ENCODE results near the gene SIT1. TPM values are rescaled to one million over a fixed set of nuclear protein-coding genes. Genes with fewer than 3 reads are reported as not detected.

SIT1 gene
- total RNA-seq, 2 experiments from 2014 or later: 121 to 176 TPM

GRCh38 chr9:35686222-35687203, 35.8 kb upstream of the SIT1 start:
- no peaks in the 10 kb centered on the region for H4K20me1 ChIP-seq (ENCODE audit: insufficient read depth, low read length)
- peak; percentile 80 for DNase-seq (ENCODE audit: low spot score)
- intact Hi-C loops (cut with micrococcal nuclease; ENCODE audit: unreplicated experiment): no loop called here
- H3K4me1 ChIP-seq (ENCODE audit: insufficient read depth, low read length, poor library complexity, severe bottlenecking): peaks cover 58% of the 10 kb centered on the region
- H3K79me2 ChIP-seq (ENCODE audit: insufficient read depth, low read depth, low read length): no peaks in the 10 kb centered on the region
- CTCF ChIA-PET (ENCODE audit: unreplicated experiment): interaction anchor here (0.6 to 0.7 kb wide), 2 partner anchors 24 to 41 kb away, joined by 4 to 5 read pairs; no protein-coding TSS in a partner anchor
- no TSS peak for BruUV-seq (replicated peaks)
- no peaks in the 10 kb centered on the region for H3K9me2 ChIP-seq (ENCODE audit: insufficient read depth, low read length)
- no peaks in the 10 kb centered on the region for H3K9me3 ChIP-seq (ENCODE audit: low read length)
- POLR2A ChIA-PET: interaction anchor here (0.6 to 2.0 kb wide), 11 partner anchors 9 to 74 kb away, joined by 3 to 7 read pairs (median 4); partner anchors contain the start of genes ARHGEF39, CCDC107 and RMRP
- TF ChIP-seq, protein P1, sequence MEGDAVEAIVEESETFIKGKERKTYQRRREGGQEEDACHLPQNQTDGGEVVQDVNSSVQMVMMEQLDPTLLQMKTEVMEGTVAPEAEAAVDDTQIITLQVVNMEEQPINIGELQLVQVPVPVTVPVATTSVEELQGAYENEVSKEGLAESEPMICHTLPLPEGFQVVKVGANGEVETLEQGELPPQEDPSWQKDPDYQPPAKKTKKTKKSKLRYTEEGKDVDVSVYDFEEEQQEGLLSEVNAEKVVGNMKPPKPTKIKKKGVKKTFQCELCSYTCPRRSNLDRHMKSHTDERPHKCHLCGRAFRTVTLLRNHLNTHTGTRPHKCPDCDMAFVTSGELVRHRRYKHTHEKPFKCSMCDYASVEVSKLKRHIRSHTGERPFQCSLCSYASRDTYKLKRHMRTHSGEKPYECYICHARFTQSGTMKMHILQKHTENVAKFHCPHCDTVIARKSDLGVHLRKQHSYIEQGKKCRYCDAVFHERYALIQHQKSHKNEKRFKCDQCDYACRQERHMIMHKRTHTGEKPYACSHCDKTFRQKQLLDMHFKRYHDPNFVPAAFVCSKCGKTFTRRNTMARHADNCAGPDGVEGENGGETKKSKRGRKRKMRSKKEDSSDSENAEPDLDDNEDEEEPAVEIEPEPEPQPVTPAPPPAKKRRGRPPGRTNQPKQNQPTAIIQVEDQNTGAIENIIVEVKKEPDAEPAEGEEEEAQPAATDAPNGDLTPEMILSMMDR (conservative IDR thresholded peaks at IDR 0.05; ENCODE audit: low read length): no peak
- TF ChIP-seq EZH2phosphoT487 (IDR thresholded peaks at IDR 0.05; ENCODE audit: borderline replicate concordance, low read depth, low read length): no peak
- peak overlapping the region; percentile 60 for H3K4me2 ChIP-seq (ENCODE audit: low read length)
- H3K27ac ChIP-seq (ENCODE audit: low read depth, low read length, poor library complexity, severe bottlenecking): peak overlapping the region; percentile 65
- H3K36me3 ChIP-seq (ENCODE audit: insufficient read depth, low read length): no peaks in the 10 kb centered on the region
- H3K4me3 ChIP-seq (ENCODE audit: low read depth, low read length, poor library complexity, severe bottlenecking): peak overlapping the region; percentile 18
- peak overlapping the region; percentile 89 for H2AFZ ChIP-seq (ENCODE audit: low read length)

DNA sequence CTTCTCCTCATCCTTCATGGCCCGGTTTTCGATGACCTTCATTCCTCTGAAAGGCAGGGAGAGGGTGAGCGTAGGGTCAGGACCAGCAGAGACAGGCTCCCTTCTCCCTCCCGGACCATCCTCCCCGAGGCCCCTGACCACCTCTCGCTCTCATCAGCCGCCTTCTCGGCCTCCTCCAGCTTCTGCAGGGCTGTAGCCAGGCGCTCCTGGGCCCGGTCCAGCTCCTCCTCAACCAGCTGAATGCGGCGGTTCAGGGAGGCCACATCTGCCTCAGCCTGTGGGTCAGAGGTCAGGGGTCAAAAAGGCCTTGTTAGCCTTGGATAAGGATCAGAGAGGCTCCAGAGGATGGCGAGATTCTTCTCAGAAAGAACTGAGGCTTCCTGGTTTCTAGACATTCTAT, 34.8 kb upstream of the SIT1 start:
- POLR2A ChIA-PET: interaction anchor here (0.7 to 2.0 kb wide), 5 partner anchors 27 to 73 kb away, joined by 3 to 7 read pairs (median 4); partner anchors contain the start of genes CCDC107 and RMRP
- no TSS peak for BruUV-seq (replicated peaks)

GRCh38 chr9:35684921-35685320, 34.2 kb upstream of the SIT1 start:
- DNase-seq (ENCODE audit: low spot score): no peak
- no peak overlapping the region for H3K4me2 ChIP-seq (ENCODE audit: low read length)
- BruUV-seq (replicated peaks): no TSS peak
- no peaks in the 10 kb centered on the region for H3K9me2 ChIP-seq (ENCODE audit: insufficient read depth, low read length)
- ChIA-PET CTCF (ENCODE audit: unreplicated experiment) (interaction anchor here (0.9 kb wide), 1 partner anchor 11 kb away, joined by 4 read pairs; no protein-coding TSS in a partner anchor), POLR2A (interaction anchor here (0.7 to 2.0 kb wide), 3 partner anchors 26 to 46 kb away, joined by 3 to 7 read pairs (median 4); partner anchors contain the start of genes CCDC107 and RMRP)
- H2AFZ ChIP-seq (ENCODE audit: low read length): no peak overlapping the region
- H3K9me3 ChIP-seq (ENCODE audit: low read length): no peaks in the 10 kb centered on the region
- H3K36me3 ChIP-seq (ENCODE audit: insufficient read depth, low read length): no peaks in the 10 kb centered on the region
- no peaks in the 10 kb centered on the region for H3K79me2 ChIP-seq (ENCODE audit: insufficient read depth, low read depth, low read length)
- no peaks in the 10 kb centered on the region for H4K20me1 ChIP-seq (ENCODE audit: insufficient read depth, low read length)
- intact Hi-C loops (cut with micrococcal nuclease; ENCODE audit: unreplicated experiment): no loop called here
- TF ChIP-seq, protein P1 (conservative IDR thresholded peaks at IDR 0.05; ENCODE audit: low read length): no peak
- no peak for TF ChIP-seq EZH2phosphoT487 (IDR thresholded peaks at IDR 0.05; ENCODE audit: borderline replicate concordance, low read depth, low read length)
- H3K4me1 ChIP-seq (ENCODE audit: insufficient read depth, low read length, poor library complexity, severe bottlenecking): peaks cover 60% of the 10 kb centered on the region
- no peak overlapping the region for H3K4me3 ChIP-seq (ENCODE audit: low read depth, low read length, poor library complexity, severe bottlenecking)
- no peak overlapping the region for H3K27ac ChIP-seq (ENCODE audit: low read depth, low read length, poor library complexity, severe bottlenecking)

More for the DNA sequence above, 34.8 kb upstream of the SIT1 start:
- no peak overlapping the region for H3K4me2 ChIP-seq (ENCODE audit: low read length)
- H3K27ac ChIP-seq (ENCODE audit: low read depth, low read length, poor library complexity, severe bottlenecking): no peak overlapping the region
- no peaks in the 10 kb centered on the region for H3K9me3 ChIP-seq (ENCODE audit: low read length)
- no peak for TF ChIP-seq EZH2phosphoT487 (IDR thresholded peaks at IDR 0.05; ENCODE audit: borderline replicate concordance, low read depth, low read length)
- no peak overlapping the region for H2AFZ ChIP-seq (ENCODE audit: low read length)
- no peak for DNase-seq (ENCODE audit: low spot score)
- H3K36me3 ChIP-seq (ENCODE audit: insufficient read depth, low read length): no peaks in the 10 kb centered on the region
- H3K4me1 ChIP-seq (ENCODE audit: insufficient read depth, low read length, poor library complexity, severe bottlenecking): peaks cover 60% of the 10 kb centered on the region
- H3K9me2 ChIP-seq (ENCODE audit: insufficient read depth, low read length): no peaks in the 10 kb centered on the region
- intact Hi-C loops (cut with micrococcal nuclease; ENCODE audit: unreplicated experiment): no loop called here
- H3K79me2 ChIP-seq (ENCODE audit: insufficient read depth, low read depth, low read length): no peaks in the 10 kb centered on the region
- no peaks in the 10 kb centered on the region for H4K20me1 ChIP-seq (ENCODE audit: insufficient read depth, low read length)
- H3K4me3 ChIP-seq (ENCODE audit: low read depth, low read length, poor library complexity, severe bottlenecking): no peak overlapping the region
- CTCF ChIA-PET (ENCODE audit: unreplicated experiment): no interaction called here

Measured in OCI-LY7 (cell line).